Psoas muscle (tissue), 8 donors: Measurements from ENCODE around the gene ZBTB33. TPM values are rescaled to one million over a fixed set of nuclear protein-coding genes. Genes with fewer than 3 reads are reported as not detected.

Experiments
- ATAC-seq, 4 donors: fragments of 200-7000 bp; cut with Tn5 transposase; one replicate each; pipeline ENCODE4 v1.9.1; 2020; ENCODE audit warnings: moderate library complexity in 3 of 4, mild to moderate bottlenecking in 2 of 4
- DNase-seq, 2 donors: peaks; one replicate each; pipeline ENCODE4 v3.0.0-alpha.2; 2020
- H3K27ac ChIP-seq: fragments of 200-600 bp; one replicate; pipeline ENCODE4 v1.8.0; 2022
- H3K27me3 ChIP-seq, 3 donors: fragments of 200-600 bp in 1 of 3; one replicate each; pipeline versions ENCODE4 v1.6.1 to v1.8.0; 2013 to 2022; ENCODE audit warnings: low read length in 2 of 3, mild to moderate bottlenecking in 2 of 3, moderate library complexity in 1 of 3; ENCODE audit not compliant: insufficient read depth in 3 of 3
- H3K36me3 ChIP-seq, 2 donors: fragments of 200-600 bp in 1 of 2; one replicate each; pipeline versions ENCODE4 v1.6.1 to v1.8.0; 2013 to 2022; ENCODE audit warnings: low read depth in 1 of 2, mild to moderate bottlenecking in 1 of 2, moderate library complexity in 1 of 2; ENCODE audit not compliant: insufficient read depth in 1 of 2
- H3K4me1 ChIP-seq: fragments of 200-600 bp; one replicate; pipeline ENCODE4 v1.8.0; 2022
- H3K4me3 ChIP-seq: fragments of 200-600 bp; one replicate; pipeline ENCODE4 v1.8.0; 2022; ENCODE audit warnings: mild to moderate bottlenecking
- H3K9me3 ChIP-seq: fragments of 200-600 bp; one replicate; pipeline ENCODE4 v1.8.0; 2022
- CTCF ChIP-seq: fragments of 200-600 bp; IDR thresholded peaks from one replicate; pipeline ENCODE4 v1.8.0; 2022; ENCODE audit warnings: antibody characterized with exemption
- WGBS, 3 donors: extraction: QIAGEN DNeasy Blood & Tissue Kit; methylation state at CpG; one replicate each; pipeline versions ENCODE4 v1.1.6 to v1.1.7; 2013; 5-methylcytosine and 5-hydroxymethylcytosine counted together
- intact Hi-C, 2 donors: fragments of 100-400 bp; cut with DNase I; formaldehyde crosslinking; loops; one replicate each; pipeline versions ENCODE4 v1.11.0 to v1.14.2; 2022
- long read RNA-seq, 2 donors: library from polyadenylated mRNA; unstranded; transcript quantifications; one replicate each; pipeline ENCODE4 v2.0.0, GENCODE V29; 2021
- polyA plus RNA-seq, 3 donors: library from polyadenylated mRNA; stranded (reverse); fragments of 200-250 nt; gene quantifications; one replicate each; pipeline ENCODE4 v1.2.3, GENCODE V29; 2013
- total RNA-seq, 4 donors: library from RNA; stranded (reverse); fragmentation: NEBNext Ultra II Directional in 2 of 4; extraction: Animal tissue kit (Norgen Biotek cat#: 25700) in 2 of 4; gene quantifications; one replicate each; pipeline versions ENCODE4 v1.2.1 to v1.2.4, GENCODE V29; 2021 to 2023
- donor health status: healthy with polysubstance abuse.
- donor health status: DM: no; HTN: no; CAD: no; lungs with moderate emphysema.
- donor health status: Bipolar disorder and iron deficiency.
- donor health status: healthy.
- donor health status: DM: yes; HTN: yes; CAD: no.
- donor health status: DM: no; HTN: no; CAD: no.
- donor health status: DM: no; HTN: no; CAD: no.
- donor health status: DM: yes; HTN: yes; CAD: no.

Gene ZBTB33
- 1 to 10 TPM; 7.5 to 8.6 (median 7.7) TPM for total RNA-seq
- polyA plus RNA-seq = 10 to 100 TPM in 1 of 3 donors, 1 to 10 TPM in 2; 2.6 to 11.8 (median 3.5) TPM
- long read RNA-seq, donor 1, full-length matches to known transcripts = 1 of 1 reads
- long read RNA-seq, donor 1, partial matches to known transcripts = 0 of 1 reads
- long read RNA-seq, donor 1, other reads (novel, unspliced or antisense) = 0 of 1 reads
- long read RNA-seq, donor 2, full-length matches to known transcripts = 3 of 5 reads
- long read RNA-seq, donor 2, partial matches to known transcripts = 0 of 5 reads
- long read RNA-seq, donor 2, other reads (novel, unspliced or antisense) = 2 of 5 reads

- no peaks in the 10 kb centered on the region for H3K27me3 ChIP-seq
- DNase-seq = peak; percentile 89 to 96
- H3K36me3 ChIP-seq = peaks cover 0 to 21% of the 10 kb centered on the region in 2 donors
- 0 to 31% (median 0%) methylated on average over 35 to 73 of the region's 75 CpGs for WGBS, 3 donors
- TF ChIP-seq CTCF = peak; percentile 64
- intact Hi-C loops = loop anchor here in 1 of 2 donors (5.0 to 10.0 kb wide), 2 partner anchors 57 to 204 kb away; no protein-coding TSS in a partner anchor
- peak; percentile 99 to 100 (median 100) for ATAC-seq
- peak within 1 kb of the TSS; percentile 78 for H3K4me3 ChIP-seq
- H3K27ac ChIP-seq = peak within 1 kb of the TSS; percentile 87
- no peaks in the 10 kb centered on the region for H3K4me1 ChIP-seq
- H3K9me3 ChIP-seq = no peaks in the 10 kb centered on the region
Observed at GRCh38 chrX:120250522-120251271, at the start of gene ZBTB33. TSS of gene ZBTB33 (plus strand) at chrX:120250812. CDS start at chrX:120253416, 2,604 bp downstream.

- no peak for DNase-seq
- no peak for TF ChIP-seq CTCF
- Histone ChIP-seq H3K4me1 (no peaks in the 10 kb centered on the region), H3K27ac (no peak overlapping the region), H3K9me3 (no peaks in the 10 kb centered on the region), H3K27me3 (no peaks in the 10 kb centered on the region), H3K4me3 (no peak overlapping the region), H3K36me3 (no peaks in the 10 kb centered on the region)
- ATAC-seq = no peak
- intact Hi-C loops = no loop called here
- 79 to 95% (median 91%) methylated on average over 10 to 11 of the region's 11 CpGs for WGBS, 3 donors
Observed at GRCh38 chrX:120200851-120201250, 49.8 kb upstream of the ZBTB33 start.

GRCh38 chrX:120205816-120206753 lies 44.5 kb upstream of the ZBTB33 start:
- intact Hi-C loops = no loop called here
- no peak for TF ChIP-seq CTCF
- no peak overlapping the region for H3K27ac ChIP-seq
- DNase-seq = no peak
- no peak overlapping the region for H3K4me3 ChIP-seq
- H3K9me3 ChIP-seq = no peaks in the 10 kb centered on the region
- ATAC-seq = no peak
- H3K27me3 ChIP-seq = no peaks in the 10 kb centered on the region
- H3K4me1 ChIP-seq = no peaks in the 10 kb centered on the region
- H3K36me3 ChIP-seq = no peaks in the 10 kb centered on the region
- 41 to 49% (median 42%) methylated on average over 9 to 12 of the region's 12 CpGs for WGBS, 3 donors

- Histone ChIP-seq H3K27me3 (no peaks in the 10 kb centered on the region), H3K27ac (no peak overlapping the region), H3K4me3 (no peak overlapping the region), H3K9me3 (no peaks in the 10 kb centered on the region), H3K36me3 (no peaks in the 10 kb centered on the region), H3K4me1 (no peaks in the 10 kb centered on the region)
- 53 to 63% (median 59%) methylated on average over 8 of the region's 8 CpGs for WGBS, 3 donors
- TF ChIP-seq CTCF = no peak
- no peak for ATAC-seq
- no peak for DNase-seq
- intact Hi-C loops = no loop called here
Observed at GRCh38 chrX:120207009-120207605, 43.5 kb upstream of the ZBTB33 start.
